Gastroesophageal sphincter (tissue), 4 donors: ENCODE measurements around the gene LMTK2. TPM values are rescaled to one million over a fixed set of nuclear protein-coding genes. Genes with fewer than 3 reads are reported as not detected.
A peak's percentile ranks its signal among the peaks of the same experiment; 100 is the strongest.

Source experiments
- ATAC-seq: fragments of 150-250 bp; one replicate; pipeline ENCODE4 v1.9.1; 2016; ENCODE audit warnings: mild to moderate bottlenecking, moderate library complexity
- H3K27ac ChIP-seq, 4 donors: fragments of 200-600 bp; sonication (generic) in 3 of 4; 1 replicate in 3 of 4; 2 replicates in 1 of 4; pipeline ENCODE4 v1.5.1; 2016 to 2019
- H3K27me3 ChIP-seq: fragments of 200-600 bp; sonication (generic); one replicate; pipeline ENCODE4 v1.5.1; 2019
- H3K36me3 ChIP-seq, 2 donors: fragments of 200-600 bp; sonication (generic); one replicate each; pipeline ENCODE4 v1.5.1; 2019; ENCODE audit warnings: control low read depth in 1 of 2
- H3K4me1 ChIP-seq, 3 donors: fragments of 200-600 bp; sonication (generic); 1 replicate in 2 of 3; 2 replicates in 1 of 3; pipeline ENCODE4 v1.5.1; 2016 to 2019; ENCODE audit warnings: control low read depth in 2 of 3
- H3K4me3 ChIP-seq, 2 donors: fragments of 200-600 bp; sonication (generic); one replicate each; pipeline ENCODE4 v1.5.1; 2019; ENCODE audit warnings: mild to moderate bottlenecking in 1 of 2, moderate library complexity in 1 of 2
- H3K9me3 ChIP-seq, 3 donors: fragments of 200-600 bp; sonication (generic); one replicate each; pipeline ENCODE4 v1.5.1; 2017 to 2019; ENCODE audit warnings: control low read depth in 2 of 3
- EP300 ChIP-seq: sonication (generic); formaldehyde crosslinking; IDR thresholded peaks from one replicate; pipeline ENCODE4 v1.6.1; 2017; ENCODE audit warnings: antibody characterized with exemption, mild to moderate bottlenecking
- POLR2A ChIP-seq, 2 donors: fragments of 450-650 bp; IDR thresholded peaks; one replicate each; pipeline ENCODE4 v1.6.1; 2017; ENCODE audit warnings: antibody characterized with exemption in 2 of 2, mild to moderate bottlenecking in 2 of 2, moderate library complexity in 1 of 2
- POLR2AphosphoS5 ChIP-seq: sonication (generic); formaldehyde crosslinking; IDR thresholded peaks from one replicate; pipeline ENCODE4 v1.6.1; 2017; ENCODE audit warnings: antibody characterized with exemption
- WGBS, 2 donors: methylation state at CpG; one replicate each; pipeline ENCODE4 v1.1.5; 2018; ENCODE audit warnings: low coverage in 1 of 2; 5-methylcytosine and 5-hydroxymethylcytosine counted together
- total RNA-seq, 4 donors: library from RNA; depleted of rRNA; stranded (reverse); fragments of >200 nt; gene quantifications; one replicate each; pipeline ENCODE4 v1.1.0, GENCODE V29; 2016
- TF ChIP-seq, protein P1 (sequence below), 4 experiments: fragments of 200-600 bp in 2 of 4; fragments of 450-650 bp in 2 of 4; sonication (generic) in 1 of 4; IDR thresholded peaks; one replicate each; pipeline ENCODE4 v1.5.1; 2017 to 2019; ENCODE audit warnings: antibody characterized with exemption in 4 of 4, mild to moderate bottlenecking in 2 of 4, moderate library complexity in 2 of 4

Gene LMTK2
- total RNA-seq, 4 donors from 2014 or later: 16.0 to 34.5 (median 22.1) TPM

DNA sequence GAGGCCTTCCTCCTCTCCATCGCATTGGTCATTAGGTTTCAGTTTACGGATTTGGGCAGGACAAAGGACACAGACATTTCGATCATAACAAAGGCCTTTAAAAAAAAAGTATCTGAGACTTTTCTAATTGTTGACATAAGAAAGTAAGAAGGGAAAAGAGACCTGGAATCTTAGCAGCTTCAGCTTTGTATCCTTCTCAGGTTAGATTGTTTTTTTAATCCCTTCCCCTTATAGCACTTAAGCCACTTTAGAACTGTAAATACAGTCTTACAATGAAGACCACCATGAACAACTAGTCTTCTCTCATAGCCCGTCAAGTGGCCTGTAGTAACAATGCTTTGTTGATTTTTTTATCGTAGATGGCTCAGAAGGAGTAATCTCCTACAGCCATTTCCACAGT, 45.2 kb downstream of the LMTK2 start:
- WGBS, 2 donors: 97 to 100% methylated on average over 3 to 4 of the region's 5 CpGs

DNA sequence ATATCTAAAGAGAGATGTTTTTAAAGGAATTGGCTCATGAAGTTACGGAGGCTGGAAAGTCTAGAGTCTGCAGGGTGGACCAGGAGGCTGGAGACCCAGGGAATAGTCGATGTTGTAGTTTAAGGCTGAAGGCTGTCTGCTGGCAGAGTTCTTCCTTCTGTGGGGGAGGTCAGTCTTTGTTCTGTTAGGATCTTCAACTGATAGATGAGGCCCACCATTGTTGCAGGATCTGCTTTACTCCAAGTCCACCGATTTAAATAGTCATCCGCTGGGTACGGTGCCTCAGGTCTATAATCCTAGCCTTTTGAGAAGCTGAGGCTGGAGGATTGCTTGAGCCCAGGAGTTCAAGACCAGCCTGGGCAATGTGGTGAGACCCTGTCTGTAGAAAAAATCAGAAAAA, 50.0 kb downstream of the LMTK2 start:
- WGBS, 2 donors: 92 to 99% methylated on average over 2 to 4 of the region's 5 CpGs
- Histone ChIP-seq H3K27me3 (no peaks in the 10 kb centered on the region), H3K9me3 (no peaks in the 10 kb centered on the region), H3K36me3 (peaks cover 0 to 72% of the 10 kb centered on the region in 2 donors), H3K4me3 (no peak overlapping the region), H3K4me1 (no peaks in the 10 kb centered on the region), H3K27ac (no peak overlapping the region)
- TF ChIP-seq, protein P1, sequence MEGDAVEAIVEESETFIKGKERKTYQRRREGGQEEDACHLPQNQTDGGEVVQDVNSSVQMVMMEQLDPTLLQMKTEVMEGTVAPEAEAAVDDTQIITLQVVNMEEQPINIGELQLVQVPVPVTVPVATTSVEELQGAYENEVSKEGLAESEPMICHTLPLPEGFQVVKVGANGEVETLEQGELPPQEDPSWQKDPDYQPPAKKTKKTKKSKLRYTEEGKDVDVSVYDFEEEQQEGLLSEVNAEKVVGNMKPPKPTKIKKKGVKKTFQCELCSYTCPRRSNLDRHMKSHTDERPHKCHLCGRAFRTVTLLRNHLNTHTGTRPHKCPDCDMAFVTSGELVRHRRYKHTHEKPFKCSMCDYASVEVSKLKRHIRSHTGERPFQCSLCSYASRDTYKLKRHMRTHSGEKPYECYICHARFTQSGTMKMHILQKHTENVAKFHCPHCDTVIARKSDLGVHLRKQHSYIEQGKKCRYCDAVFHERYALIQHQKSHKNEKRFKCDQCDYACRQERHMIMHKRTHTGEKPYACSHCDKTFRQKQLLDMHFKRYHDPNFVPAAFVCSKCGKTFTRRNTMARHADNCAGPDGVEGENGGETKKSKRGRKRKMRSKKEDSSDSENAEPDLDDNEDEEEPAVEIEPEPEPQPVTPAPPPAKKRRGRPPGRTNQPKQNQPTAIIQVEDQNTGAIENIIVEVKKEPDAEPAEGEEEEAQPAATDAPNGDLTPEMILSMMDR (IDR thresholded peaks at IDR 0.05): no peak
- TF ChIP-seq EP300: no peak
- no peak for ATAC-seq

More for the DNA sequence above, 45.2 kb downstream of the LMTK2 start:
- peaks cover 0 to 70% of the 10 kb centered on the region in 2 donors for H3K36me3 ChIP-seq
- H3K4me1 ChIP-seq: no peaks in the 10 kb centered on the region
- H3K9me3 ChIP-seq: no peaks in the 10 kb centered on the region
- TF ChIP-seq, protein P1 (IDR thresholded peaks at IDR 0.05): no peak
- TF ChIP-seq EP300: no peak
- TF ChIP-seq POLR2AphosphoS5: no peak
- TF ChIP-seq POLR2A (IDR thresholded peaks at IDR 0.05): no peak
- no peak overlapping the region for H3K4me3 ChIP-seq
- H3K27me3 ChIP-seq: no peaks in the 10 kb centered on the region
- H3K27ac ChIP-seq: no peak overlapping the region
- ATAC-seq: no peak

DNA sequence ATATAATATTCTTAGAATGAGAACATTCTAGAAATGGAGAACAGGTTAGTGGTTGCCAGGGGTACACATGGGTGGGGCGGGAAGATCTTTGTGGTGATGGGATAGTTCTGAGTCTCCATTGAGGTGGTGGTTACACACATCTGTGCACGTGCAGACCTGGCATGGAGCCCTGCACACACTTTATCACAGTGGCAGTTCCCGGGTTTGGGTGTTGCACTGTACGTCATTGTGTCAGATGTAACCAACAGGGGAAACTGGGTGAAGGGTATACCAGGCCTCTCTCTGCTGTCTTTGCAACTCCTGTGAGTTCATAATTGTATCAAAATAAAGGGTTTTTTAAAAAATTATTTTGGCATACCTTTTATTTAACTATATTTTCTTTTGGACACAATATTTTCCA, 51.1 kb downstream of the LMTK2 start:
- ATAC-seq: no peak
- no peaks in the 10 kb centered on the region for H3K4me1 ChIP-seq
- TF ChIP-seq POLR2A (IDR thresholded peaks at IDR 0.05) (no peak), POLR2AphosphoS5 (no peak), EP300 (no peak)
- TF ChIP-seq, protein P1 (IDR thresholded peaks at IDR 0.05): no peak
- peaks cover 0 to 61% of the 10 kb centered on the region in 2 donors for H3K36me3 ChIP-seq
- no peaks in the 10 kb centered on the region for H3K9me3 ChIP-seq
- no peak overlapping the region for H3K27ac ChIP-seq
- 82 to 96% methylated on average over 4 of the region's 4 CpGs for WGBS, 2 donors
- H3K27me3 ChIP-seq: no peaks in the 10 kb centered on the region
- H3K4me3 ChIP-seq: no peak overlapping the region

DNA sequence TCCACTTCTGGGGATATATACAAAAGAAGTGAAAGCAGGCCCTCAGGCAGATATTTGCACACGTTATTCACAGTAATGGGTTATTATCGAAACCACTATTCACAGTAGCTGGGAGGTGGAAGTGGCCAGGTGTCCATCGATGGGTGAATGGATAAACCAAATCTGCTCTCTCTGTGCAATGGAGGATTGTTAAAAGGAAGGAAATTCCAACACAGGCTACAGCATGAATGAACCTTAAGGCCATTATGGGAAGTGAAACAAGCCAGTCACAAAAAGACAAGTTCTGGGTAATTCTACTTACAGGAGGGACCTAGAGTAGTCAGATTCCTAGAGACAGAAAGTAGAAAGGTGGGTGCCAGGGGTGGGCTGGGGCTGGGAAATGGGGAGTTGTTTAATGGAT, 56.1 kb downstream of the LMTK2 start:
- H3K27ac ChIP-seq: no peak overlapping the region
- no peak overlapping the region for H3K4me3 ChIP-seq
- H3K4me1 ChIP-seq: peaks cover 0 to 15% (median 2%) of the 10 kb centered on the region in 3 donors
- H3K27me3 ChIP-seq: no peaks in the 10 kb centered on the region
- no peak for TF ChIP-seq EP300
- no peak for TF ChIP-seq POLR2A (IDR thresholded peaks at IDR 0.05)
- TF ChIP-seq, protein P1 (IDR thresholded peaks at IDR 0.05): no peak
- no peak for TF ChIP-seq POLR2AphosphoS5
- ATAC-seq: no peak
- 92 to 100% methylated on average over 3 of the region's 3 CpGs for WGBS, 2 donors
- H3K9me3 ChIP-seq: no peaks in the 10 kb centered on the region
- H3K36me3 ChIP-seq: peaks cover 0 to 19% of the 10 kb centered on the region in 2 donors

DNA sequence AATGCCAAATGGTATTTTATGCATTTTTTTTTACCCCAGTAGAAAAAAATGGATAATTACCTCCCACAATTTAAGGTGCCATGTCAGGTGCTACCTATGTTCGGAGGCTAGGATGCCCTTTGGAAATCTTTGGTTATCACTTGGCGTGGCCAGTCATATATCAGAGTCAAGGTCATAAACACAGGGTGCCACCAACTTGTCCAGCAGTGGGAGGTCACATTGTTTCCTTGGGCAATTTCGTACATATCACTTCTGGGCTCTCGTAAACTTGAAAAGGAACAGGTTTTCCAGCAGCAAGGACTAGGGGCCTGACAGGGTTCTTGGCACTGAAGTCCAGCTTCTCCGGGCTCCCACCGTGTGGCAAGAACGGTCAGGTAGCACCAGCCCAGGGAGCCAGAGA, 56.6 kb downstream of the LMTK2 start:
- no peak overlapping the region for H3K4me3 ChIP-seq
- peaks cover 0 to 15% (median 2%) of the 10 kb centered on the region in 3 donors for H3K4me1 ChIP-seq
- no peaks in the 10 kb centered on the region for H3K27me3 ChIP-seq
- 43 to 73% methylated on average over 2 to 5 of the region's 7 CpGs for WGBS, 2 donors
- H3K9me3 ChIP-seq: no peaks in the 10 kb centered on the region
- peak overlapping the region in 1 of 4 donors; percentile 4 for H3K27ac ChIP-seq
- ATAC-seq: no peak
- no peak for TF ChIP-seq POLR2AphosphoS5
- no peak for TF ChIP-seq POLR2A (IDR thresholded peaks at IDR 0.05)
- TF ChIP-seq, protein P1 (IDR thresholded peaks at IDR 0.05): no peak
- TF ChIP-seq EP300: no peak
- peaks cover 0 to 14% of the 10 kb centered on the region in 2 donors for H3K36me3 ChIP-seq
